ENCODE measurements around the gene FAM114A2. TPM values are rescaled to one million over a fixed set of nuclear protein-coding genes. Genes with fewer than 3 reads are reported as not detected.

The FAM114A2 gene
- total and polyA plus RNA-seq, 4 donors: 5.4 to 18.3 (median 11.6) TPM

DNA sequence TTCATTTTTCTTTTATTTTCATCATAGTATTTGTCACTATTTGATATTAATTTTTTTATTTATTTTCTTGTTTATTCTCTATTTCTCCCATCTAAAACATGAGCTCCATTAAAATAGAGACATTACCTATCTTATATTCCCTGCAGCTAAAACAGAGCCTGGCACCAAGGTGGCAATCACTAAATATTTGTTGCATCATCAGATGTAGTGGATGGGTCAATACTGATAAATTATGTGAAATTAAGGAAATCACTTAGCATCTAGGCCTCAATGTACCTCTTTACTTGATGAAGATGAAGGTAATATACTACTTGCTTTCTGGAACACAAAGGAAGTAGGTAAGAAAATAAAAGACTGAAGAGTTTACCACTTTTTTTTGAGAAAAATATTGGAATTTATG is 24.7 kb upstream of the FAM114A2 start:
- DNase-seq (ENCODE audit: low spot score): no peak
- Histone ChIP-seq H3K27me3 (ENCODE audit: control insufficient read depth in 4 of 4, insufficient read depth in 4 of 4, low read length in 3 of 4) (no peaks in the 10 kb centered on the region), H3K9me3 (ENCODE audit: control insufficient read depth in 4 of 4, low read length in 3 of 4) (no peaks in the 10 kb centered on the region), H3K4me3 (ENCODE audit: low read depth in 1 of 3, low read length in 3 of 3) (no peak overlapping the region), H3K27ac (ENCODE audit: low read depth in 1 of 2, low read length in 2 of 2) (no peak overlapping the region), H3K4me1 (ENCODE audit: control insufficient read depth in 4 of 4, insufficient read depth in 4 of 4, low read length in 3 of 4) (peaks cover 0 to 11% (median 7%) of the 10 kb centered on the region in 4 donors), H3K9ac (ENCODE audit: low read depth in 1 of 2, low read length in 2 of 2) (no peak overlapping the region), H3K36me3 (ENCODE audit: control insufficient read depth in 4 of 4, insufficient read depth in 3 of 4, low read depth in 1 of 4, low read length in 3 of 4) (no peaks in the 10 kb centered on the region)
- TF ChIP-seq YY1 (IDR thresholded peaks at IDR 0.05) (no peak), RAD21 (IDR thresholded peaks at IDR 0.05) (no peak), FOXA2 (IDR thresholded peaks at IDR 0.05) (no peak), TAF1 (conservative IDR thresholded peaks at IDR 0.05) (no peak), NR2F2 (IDR thresholded peaks at IDR 0.05) (no peak), FOXA1 (IDR thresholded peaks at IDR 0.05) (no peak), JUND (IDR thresholded peaks at IDR 0.05) (no peak)
- TF ChIP-seq, protein P1, sequence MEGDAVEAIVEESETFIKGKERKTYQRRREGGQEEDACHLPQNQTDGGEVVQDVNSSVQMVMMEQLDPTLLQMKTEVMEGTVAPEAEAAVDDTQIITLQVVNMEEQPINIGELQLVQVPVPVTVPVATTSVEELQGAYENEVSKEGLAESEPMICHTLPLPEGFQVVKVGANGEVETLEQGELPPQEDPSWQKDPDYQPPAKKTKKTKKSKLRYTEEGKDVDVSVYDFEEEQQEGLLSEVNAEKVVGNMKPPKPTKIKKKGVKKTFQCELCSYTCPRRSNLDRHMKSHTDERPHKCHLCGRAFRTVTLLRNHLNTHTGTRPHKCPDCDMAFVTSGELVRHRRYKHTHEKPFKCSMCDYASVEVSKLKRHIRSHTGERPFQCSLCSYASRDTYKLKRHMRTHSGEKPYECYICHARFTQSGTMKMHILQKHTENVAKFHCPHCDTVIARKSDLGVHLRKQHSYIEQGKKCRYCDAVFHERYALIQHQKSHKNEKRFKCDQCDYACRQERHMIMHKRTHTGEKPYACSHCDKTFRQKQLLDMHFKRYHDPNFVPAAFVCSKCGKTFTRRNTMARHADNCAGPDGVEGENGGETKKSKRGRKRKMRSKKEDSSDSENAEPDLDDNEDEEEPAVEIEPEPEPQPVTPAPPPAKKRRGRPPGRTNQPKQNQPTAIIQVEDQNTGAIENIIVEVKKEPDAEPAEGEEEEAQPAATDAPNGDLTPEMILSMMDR (IDR thresholded peaks at IDR 0.05; ENCODE audit: low read depth, low read length, missing input control): no peak
- TF ChIP-seq, protein P2, sequence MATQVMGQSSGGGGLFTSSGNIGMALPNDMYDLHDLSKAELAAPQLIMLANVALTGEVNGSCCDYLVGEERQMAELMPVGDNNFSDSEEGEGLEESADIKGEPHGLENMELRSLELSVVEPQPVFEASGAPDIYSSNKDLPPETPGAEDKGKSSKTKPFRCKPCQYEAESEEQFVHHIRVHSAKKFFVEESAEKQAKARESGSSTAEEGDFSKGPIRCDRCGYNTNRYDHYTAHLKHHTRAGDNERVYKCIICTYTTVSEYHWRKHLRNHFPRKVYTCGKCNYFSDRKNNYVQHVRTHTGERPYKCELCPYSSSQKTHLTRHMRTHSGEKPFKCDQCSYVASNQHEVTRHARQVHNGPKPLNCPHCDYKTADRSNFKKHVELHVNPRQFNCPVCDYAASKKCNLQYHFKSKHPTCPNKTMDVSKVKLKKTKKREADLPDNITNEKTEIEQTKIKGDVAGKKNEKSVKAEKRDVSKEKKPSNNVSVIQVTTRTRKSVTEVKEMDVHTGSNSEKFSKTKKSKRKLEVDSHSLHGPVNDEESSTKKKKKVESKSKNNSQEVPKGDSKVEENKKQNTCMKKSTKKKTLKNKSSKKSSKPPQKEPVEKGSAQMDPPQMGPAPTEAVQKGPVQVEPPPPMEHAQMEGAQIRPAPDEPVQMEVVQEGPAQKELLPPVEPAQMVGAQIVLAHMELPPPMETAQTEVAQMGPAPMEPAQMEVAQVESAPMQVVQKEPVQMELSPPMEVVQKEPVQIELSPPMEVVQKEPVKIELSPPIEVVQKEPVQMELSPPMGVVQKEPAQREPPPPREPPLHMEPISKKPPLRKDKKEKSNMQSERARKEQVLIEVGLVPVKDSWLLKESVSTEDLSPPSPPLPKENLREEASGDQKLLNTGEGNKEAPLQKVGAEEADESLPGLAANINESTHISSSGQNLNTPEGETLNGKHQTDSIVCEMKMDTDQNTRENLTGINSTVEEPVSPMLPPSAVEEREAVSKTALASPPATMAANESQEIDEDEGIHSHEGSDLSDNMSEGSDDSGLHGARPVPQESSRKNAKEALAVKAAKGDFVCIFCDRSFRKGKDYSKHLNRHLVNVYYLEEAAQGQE (IDR thresholded peaks at IDR 0.05): no peak

DNA sequence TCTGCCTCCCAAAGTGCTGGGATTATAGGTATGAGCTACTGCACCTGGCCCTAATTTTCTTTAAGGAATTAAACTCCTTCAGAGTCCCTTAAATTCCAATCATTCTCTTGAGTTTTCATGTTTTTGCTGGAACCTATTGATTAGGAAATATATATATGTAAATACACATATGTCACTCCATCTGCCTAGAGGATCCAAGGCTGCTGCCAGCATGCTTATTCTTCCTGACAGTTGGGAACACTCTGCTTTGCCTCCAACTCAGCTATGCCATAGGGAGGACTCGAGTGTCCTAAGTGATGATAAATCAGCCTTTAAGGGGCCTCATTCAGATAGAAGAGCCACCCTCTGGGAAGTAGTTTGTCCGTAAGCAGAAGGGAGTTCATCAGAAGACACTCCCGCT is 21.9 kb upstream of the FAM114A2 start:
- Histone ChIP-seq H3K27ac (ENCODE audit: low read depth in 1 of 2, low read length in 2 of 2) (no peak overlapping the region), H3K4me3 (ENCODE audit: low read depth in 1 of 3, low read length in 3 of 3) (no peak overlapping the region), H3K36me3 (ENCODE audit: control insufficient read depth in 4 of 4, insufficient read depth in 3 of 4, low read depth in 1 of 4, low read length in 3 of 4) (no peaks in the 10 kb centered on the region), H3K4me1 (ENCODE audit: control insufficient read depth in 4 of 4, insufficient read depth in 4 of 4, low read length in 3 of 4) (peaks cover 0 to 11% (median 7%) of the 10 kb centered on the region in 4 donors), H3K9me3 (ENCODE audit: control insufficient read depth in 4 of 4, low read length in 3 of 4) (no peaks in the 10 kb centered on the region), H3K27me3 (ENCODE audit: control insufficient read depth in 4 of 4, insufficient read depth in 4 of 4, low read length in 3 of 4) (no peaks in the 10 kb centered on the region), H3K9ac (ENCODE audit: low read depth in 1 of 2, low read length in 2 of 2) (no peak overlapping the region)
- WGBS: 97% methylated on average over 3 of the region's 3 CpGs
- DNase-seq (ENCODE audit: low spot score): no peak
- TF ChIP-seq GABPA (IDR thresholded peaks at IDR 0.05 in 1 of 2, conservative IDR thresholded peaks at IDR 0.05 in 1 of 2): no peak
- TF ChIP-seq TAF1 (conservative IDR thresholded peaks at IDR 0.05): no peak
- TF ChIP-seq FOXA2 (IDR thresholded peaks at IDR 0.05): no peak
- TF ChIP-seq RAD21 (IDR thresholded peaks at IDR 0.05): no peak
- no peak for TF ChIP-seq JUND (IDR thresholded peaks at IDR 0.05)
- no peak for TF ChIP-seq YY1 (IDR thresholded peaks at IDR 0.05)
- no peak for TF ChIP-seq HNF4G (IDR thresholded peaks at IDR 0.05)
- no peak for TF ChIP-seq NR2F2 (IDR thresholded peaks at IDR 0.05)
- TF ChIP-seq, protein P3, sequence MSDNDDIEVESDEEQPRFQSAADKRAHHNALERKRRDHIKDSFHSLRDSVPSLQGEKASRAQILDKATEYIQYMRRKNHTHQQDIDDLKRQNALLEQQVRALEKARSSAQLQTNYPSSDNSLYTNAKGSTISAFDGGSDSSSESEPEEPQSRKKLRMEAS (IDR thresholded peaks at IDR 0.05): no peak
- TF ChIP-seq EGR1 (IDR thresholded peaks at IDR 0.05; ENCODE audit: low read depth in 2 of 2): no peak
- TF ChIP-seq, protein P4, sequence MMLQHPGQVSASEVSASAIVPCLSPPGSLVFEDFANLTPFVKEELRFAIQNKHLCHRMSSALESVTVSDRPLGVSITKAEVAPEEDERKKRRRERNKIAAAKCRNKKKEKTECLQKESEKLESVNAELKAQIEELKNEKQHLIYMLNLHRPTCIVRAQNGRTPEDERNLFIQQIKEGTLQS (IDR thresholded peaks at IDR 0.05): no peak
- TF ChIP-seq, protein P1 (IDR thresholded peaks at IDR 0.05; ENCODE audit: low read depth, low read length, missing input control): no peak
- TF ChIP-seq, protein P5, sequence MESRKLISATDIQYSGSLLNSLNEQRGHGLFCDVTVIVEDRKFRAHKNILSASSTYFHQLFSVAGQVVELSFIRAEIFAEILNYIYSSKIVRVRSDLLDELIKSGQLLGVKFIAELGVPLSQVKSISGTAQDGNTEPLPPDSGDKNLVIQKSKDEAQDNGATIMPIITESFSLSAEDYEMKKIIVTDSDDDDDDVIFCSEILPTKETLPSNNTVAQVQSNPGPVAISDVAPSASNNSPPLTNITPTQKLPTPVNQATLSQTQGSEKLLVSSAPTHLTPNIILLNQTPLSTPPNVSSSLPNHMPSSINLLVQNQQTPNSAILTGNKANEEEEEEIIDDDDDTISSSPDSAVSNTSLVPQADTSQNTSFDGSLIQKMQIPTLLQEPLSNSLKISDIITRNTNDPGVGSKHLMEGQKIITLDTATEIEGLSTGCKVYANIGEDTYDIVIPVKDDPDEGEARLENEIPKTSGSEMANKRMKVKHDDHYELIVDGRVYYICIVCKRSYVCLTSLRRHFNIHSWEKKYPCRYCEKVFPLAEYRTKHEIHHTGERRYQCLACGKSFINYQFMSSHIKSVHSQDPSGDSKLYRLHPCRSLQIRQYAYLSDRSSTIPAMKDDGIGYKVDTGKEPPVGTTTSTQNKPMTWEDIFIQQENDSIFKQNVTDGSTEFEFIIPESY (IDR thresholded peaks at IDR 0.05): no peak
- TF ChIP-seq SP1 (IDR thresholded peaks at IDR 0.05): no peak
- no peak for TF ChIP-seq HNF4A (conservative IDR thresholded peaks at IDR 0.05)
- TF ChIP-seq FOXA1 (IDR thresholded peaks at IDR 0.05): no peak

Measured in liver (tissue), 9 donors.